SK-N-SH (cell line): Measurements from ENCODE around the gene GANAB. TPM values are rescaled to one million over a fixed set of nuclear protein-coding genes. Genes with fewer than 3 reads are reported as not detected.

Source experiments
- CTCF ChIA-PET: fragments of 300-600, 350-600 bp; formaldehyde crosslinking; extraction: SDS; loops from one replicate; lab custom pipeline; 2021; lab: Yijun Ruan, JAX
- POLR2A ChIA-PET: fragments of 350-600 bp; sonication (Branson Sonifier 250); formaldehyde crosslinking; extraction: SDS; loops from one replicate; lab custom pipeline; 2020; ENCODE audit warnings: antibody characterized with exemption, inconsistent platforms; lab: Yijun Ruan, JAX
- DNase-seq: peaks from one replicate; pipeline ENCODE4 v3.0.0; 2012
- H2AFZ ChIP-seq: fragments of 200-600 bp; sonication (generic); 2 replicates; pipeline ENCODE4 v1.8.1; 2016; ENCODE audit warnings: antibody characterized with exemption, mild to moderate bottlenecking, low read depth
- H3F3A ChIP-seq: fragments of 200-600 bp; sonication (generic); replicated peaks from 2 replicates; pipeline ENCODE3; 2016; ENCODE audit warnings: antibody characterized with exemption, mild to moderate bottlenecking; ENCODE audit not compliant: insufficient read depth
- H3K27ac ChIP-seq, 2 experiments: fragments of 200-500 bp in 1 of 2; fragments of 200-600 bp in 1 of 2; sonication (Bioruptor generic) in 1 of 2; sonication (generic), shearing (Covaris generic) in 1 of 2; 2 replicates each; pipeline versions ENCODE4 v1.5.1 to v1.6.1; 2014 to 2016; ENCODE audit warnings: low read depth in 2 of 2, inconsistent platforms in 1 of 2, low read length in 1 of 2, mild to moderate bottlenecking in 1 of 2, mixed read lengths in 1 of 2
- H3K27me3 ChIP-seq: fragments of 200-600 bp; sonication (generic), shearing (Covaris generic); 2 replicates; pipeline ENCODE4 v1.6.1; 2016; ENCODE audit warnings: mixed run types; ENCODE audit not compliant: insufficient read depth
- H3K36me3 ChIP-seq, 2 experiments: fragments of 200-500 bp in 1 of 2; fragments of 200-600 bp in 1 of 2; sonication (Bioruptor generic) in 1 of 2; sonication (generic) in 1 of 2; replicated peaks in 1 of 2; 2 replicates each; pipeline versions ENCODE3 to v1.5.1; 2014 to 2016; ENCODE audit warnings: low read length in 1 of 2, mild to moderate bottlenecking in 1 of 2; ENCODE audit not compliant: insufficient read depth in 2 of 2, control insufficient read depth in 1 of 2
- H3K4me1 ChIP-seq, 2 experiments: fragments of 200-500 bp in 1 of 2; fragments of 200-600 bp in 1 of 2; sonication (Bioruptor generic) in 1 of 2; sonication (generic), shearing (Covaris generic) in 1 of 2; 2 replicates each; pipeline versions ENCODE4 v1.5.1 to v1.6.1; 2014 to 2016; ENCODE audit warnings: low read depth in 1 of 2, low read length in 1 of 2, mixed run types in 1 of 2; ENCODE audit not compliant: insufficient read depth in 2 of 2, control insufficient read depth in 1 of 2
- H3K4me2 ChIP-seq: fragments of 200-600 bp; sonication (generic), shearing (Covaris generic); 2 replicates; pipeline ENCODE4 v1.6.1; 2017; ENCODE audit warnings: mixed run types
- H3K4me3 ChIP-seq, 2 experiments: fragments of 200-500 bp in 1 of 2; fragments of 200-600 bp in 1 of 2; sonication (Bioruptor generic) in 1 of 2; sonication (generic), shearing (Covaris generic) in 1 of 2; 2 replicates each; pipeline versions ENCODE4 v1.5.1 to v1.8.1; 2014 to 2016; ENCODE audit warnings: low read depth in 2 of 2, inconsistent platforms in 1 of 2, low read length in 1 of 2, mild to moderate bottlenecking in 1 of 2, mixed read lengths in 1 of 2, moderate library complexity in 1 of 2
- H3K79me2 ChIP-seq: fragments of 200-600 bp; sonication (generic); 2 replicates; pipeline ENCODE4 v1.8.1; 2017; ENCODE audit warnings: mild to moderate bottlenecking; ENCODE audit not compliant: insufficient read depth
- H3K9ac ChIP-seq: fragments of 200-600 bp; sonication (generic); 2 replicates; pipeline ENCODE4 v1.6.1; 2017; ENCODE audit warnings: mixed run types
- H3K9me2 ChIP-seq: fragments of 200-600 bp; sonication (generic); 2 replicates; pipeline ENCODE4 v1.6.1; 2017; ENCODE audit warnings: mixed run types
- H3K9me3 ChIP-seq: fragments of 200-600 bp; sonication (generic); 2 replicates; pipeline ENCODE4 v1.6.1; 2017; ENCODE audit warnings: mixed run types, mild to moderate bottlenecking, moderate library complexity
- H4K20me1 ChIP-seq: fragments of 200-600 bp; sonication (generic); 2 replicates; pipeline ENCODE4 v1.6.1; 2017; ENCODE audit warnings: mild to moderate bottlenecking, mixed run types; ENCODE audit not compliant: insufficient read depth
- CHD2 ChIP-seq: fragments of 150-350 bp; IDR thresholded peaks from 2 replicates; pipeline ENCODE4 v1.6.1; 2018; ENCODE audit warnings: low read length; ENCODE audit not compliant: partially characterized antibody
- ELF1 ChIP-seq: IDR thresholded peaks from 2 replicates; pipeline ENCODE4 v1.4.0; 2012
- FOXM1 ChIP-seq: IDR thresholded peaks from 2 replicates; pipeline ENCODE4 v1.4.0; 2012; ENCODE audit warnings: low read depth, mild to moderate bottlenecking
- GABPA ChIP-seq: IDR thresholded peaks from 2 replicates; pipeline ENCODE4 v1.4.0; 2012; ENCODE audit warnings: low read depth, mild to moderate bottlenecking
- GATA2 ChIP-seq: sonication (generic); formaldehyde crosslinking; IDR thresholded peaks from 2 replicates; pipeline ENCODE4 v1.5.0; 2020; ENCODE audit warnings: mild to moderate bottlenecking, missing genetic modification reagents
- JUND ChIP-seq: IDR thresholded peaks from 2 replicates; pipeline ENCODE4 v1.4.0; 2012
- MXI1 ChIP-seq: IDR thresholded peaks from 2 replicates; pipeline ENCODE4 v1.6.1; 2012; ENCODE audit warnings: mild to moderate bottlenecking, low read depth, low read length, improper control_type of control experiment
- NFIC ChIP-seq: IDR thresholded peaks from 2 replicates; pipeline ENCODE4 v1.4.0; 2012; ENCODE audit warnings: borderline replicate concordance
- POLR2AphosphoS5 ChIP-seq: IDR thresholded peaks from 2 replicates; pipeline ENCODE4 v1.6.1; 2012; ENCODE audit warnings: low read depth, low read length
- RCOR1 ChIP-seq: fragments of 150-350 bp; IDR thresholded peaks from 2 replicates; pipeline ENCODE4 v1.6.1; 2017; ENCODE audit warnings: antibody characterized with exemption, low read length
- SIN3A ChIP-seq: IDR thresholded peaks from 2 replicates; pipeline ENCODE4 v1.6.1; 2012; ENCODE audit warnings: low read depth, mild to moderate bottlenecking, low read length, moderate library complexity, borderline replicate concordance
- SMC3 ChIP-seq: IDR thresholded peaks from 2 replicates; pipeline ENCODE4 v1.6.1; 2012; ENCODE audit warnings: low read depth, low read length, improper control_type of control experiment
- TAF1 ChIP-seq: IDR thresholded peaks from 2 replicates; pipeline ENCODE4 v1.6.1; 2012; ENCODE audit warnings: low read depth, mild to moderate bottlenecking, low read length, moderate library complexity, borderline replicate concordance
- TCF12 ChIP-seq: IDR thresholded peaks from 2 replicates; pipeline ENCODE4 v1.4.0; 2012
- TEAD4 ChIP-seq: IDR thresholded peaks from 2 replicates; pipeline ENCODE4 v1.4.0; 2012; ENCODE audit warnings: mild to moderate bottlenecking, borderline replicate concordance; ENCODE audit not compliant: insufficient read depth
- YY1 ChIP-seq: IDR thresholded peaks from 2 replicates; pipeline ENCODE4 v1.4.0; 2012; ENCODE audit warnings: low read depth, mild to moderate bottlenecking
- WGBS: methylation state at CpG from one replicate; pipeline ENCODE4 v1.1.6; 2017; ENCODE audit warnings: low lambda C conversion rate; 5-methylcytosine and 5-hydroxymethylcytosine counted together
- polyA plus RNA-seq, 3 experiments: library from polyadenylated mRNA; depleted of rRNA; stranded (reverse); fragments of >200 nt; gene quantifications; 2 replicates each; pipeline ENCODE4 v1.2.3, GENCODE V29; 2012
- TF ChIP-seq, protein P1 (sequence below): fragments of 200-600 bp; sonication (generic); IDR thresholded peaks from 2 replicates; pipeline ENCODE4 v1.6.1; 2017; ENCODE audit warnings: antibody characterized with exemption, mild to moderate bottlenecking, moderate library complexity
- TF ChIP-seq, protein P2 (sequence below): IDR thresholded peaks from 2 replicates; pipeline ENCODE4; 2012
- TF ChIP-seq, protein P3 (sequence below): IDR thresholded peaks from 2 replicates; pipeline ENCODE4 v1.6.1; 2012; ENCODE audit warnings: mild to moderate bottlenecking, low read depth, low read length, moderate library complexity
- TF ChIP-seq, protein P4 (sequence below): IDR thresholded peaks from 2 replicates; pipeline ENCODE4 v1.4.0; 2012; ENCODE audit warnings: low read depth
- TF ChIP-seq, protein P5 (sequence below): IDR thresholded peaks from 2 replicates; pipeline ENCODE4 v1.4.0; 2012; ENCODE audit warnings: low read depth, borderline replicate concordance
- TF ChIP-seq, protein P6 (sequence below): IDR thresholded peaks from 2 replicates; pipeline ENCODE4 v1.4.0; 2012; ENCODE audit warnings: low read depth, borderline replicate concordance

Gene GANAB
- polyA plus RNA-seq, 1 of the 3 experiments (the other 2 are of a cell fraction) = 275 TPM

DNA sequence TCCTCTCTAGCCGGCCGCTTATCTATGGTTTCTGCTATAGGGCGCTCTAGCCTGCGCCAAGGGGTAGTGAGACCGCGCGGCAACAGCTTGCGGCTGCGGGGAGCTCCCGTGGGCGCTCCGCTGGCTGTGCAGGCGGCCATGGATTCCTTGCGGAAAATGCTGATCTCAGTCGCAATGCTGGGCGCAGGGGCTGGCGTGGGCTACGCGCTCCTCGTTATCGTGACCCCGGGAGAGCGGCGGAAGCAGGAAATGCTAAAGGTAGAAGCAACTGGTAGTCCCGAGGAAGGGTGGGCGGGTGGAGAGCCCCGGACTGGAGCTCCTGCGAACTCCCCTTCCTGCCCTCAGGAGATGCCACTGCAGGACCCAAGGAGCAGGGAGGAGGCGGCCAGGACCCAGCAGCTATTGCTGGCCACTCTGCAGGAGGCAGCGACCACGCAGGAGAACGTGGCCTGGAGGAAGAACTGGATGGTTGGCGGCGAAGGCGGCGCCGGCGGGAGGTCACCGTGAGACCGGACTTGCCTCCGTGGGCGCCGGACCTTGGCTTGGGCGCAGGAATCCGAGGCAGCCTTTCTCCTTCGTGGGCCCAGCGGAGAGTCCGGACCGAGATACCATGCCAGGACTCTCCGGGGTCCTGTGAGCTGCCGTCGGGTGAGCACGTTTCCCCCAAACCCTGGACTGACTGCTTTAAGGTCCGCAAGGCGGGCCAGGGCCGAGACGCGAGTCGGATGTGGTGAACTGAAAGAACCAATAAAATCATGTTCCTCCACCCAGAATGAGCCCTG, 25.4 kb upstream of the GANAB start, which contains the start of the genes LBHD1 and UQCC3:
TSS of gene LBHD1 (minus strand) at position 660 of the 782 bp plus-strand sequence. CDS start 2,236 bp downstream, outside the sequence.
TSS of gene UQCC3 (plus strand) at position 66 of the 782 bp plus-strand sequence. CDS start at position 139, 73 bp downstream.
- Histone ChIP-seq H3K79me2 (peaks cover 78% of the 10 kb centered on the region), H2AFZ (peak within 1 kb of the TSS; percentile 85), H3K9ac (peak within 1 kb of the TSS; percentile 81), H3K27me3 (no peaks in the 10 kb centered on the region), H3K9me3 (no peaks in the 10 kb centered on the region)
- POLR2A ChIA-PET = interaction anchor here (0.6 to 1.9 kb wide), 22 partner anchors 9 to 209 kb away, joined by 3 to 16 read pairs (median 5); partner anchors contain the start of genes B3GAT3, EEF1G, GANAB and HNRNPUL2
- TF ChIP-seq, protein P1, sequence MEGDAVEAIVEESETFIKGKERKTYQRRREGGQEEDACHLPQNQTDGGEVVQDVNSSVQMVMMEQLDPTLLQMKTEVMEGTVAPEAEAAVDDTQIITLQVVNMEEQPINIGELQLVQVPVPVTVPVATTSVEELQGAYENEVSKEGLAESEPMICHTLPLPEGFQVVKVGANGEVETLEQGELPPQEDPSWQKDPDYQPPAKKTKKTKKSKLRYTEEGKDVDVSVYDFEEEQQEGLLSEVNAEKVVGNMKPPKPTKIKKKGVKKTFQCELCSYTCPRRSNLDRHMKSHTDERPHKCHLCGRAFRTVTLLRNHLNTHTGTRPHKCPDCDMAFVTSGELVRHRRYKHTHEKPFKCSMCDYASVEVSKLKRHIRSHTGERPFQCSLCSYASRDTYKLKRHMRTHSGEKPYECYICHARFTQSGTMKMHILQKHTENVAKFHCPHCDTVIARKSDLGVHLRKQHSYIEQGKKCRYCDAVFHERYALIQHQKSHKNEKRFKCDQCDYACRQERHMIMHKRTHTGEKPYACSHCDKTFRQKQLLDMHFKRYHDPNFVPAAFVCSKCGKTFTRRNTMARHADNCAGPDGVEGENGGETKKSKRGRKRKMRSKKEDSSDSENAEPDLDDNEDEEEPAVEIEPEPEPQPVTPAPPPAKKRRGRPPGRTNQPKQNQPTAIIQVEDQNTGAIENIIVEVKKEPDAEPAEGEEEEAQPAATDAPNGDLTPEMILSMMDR = no peak
- TF ChIP-seq SIN3A = peak; percentile 75; the same call in 1 of the 2 replicates
- no peak for TF ChIP-seq RCOR1
- peak; percentile 86 for TF ChIP-seq ELF1
- peak; percentile 60 for TF ChIP-seq MXI1
- TF ChIP-seq, protein P2, sequence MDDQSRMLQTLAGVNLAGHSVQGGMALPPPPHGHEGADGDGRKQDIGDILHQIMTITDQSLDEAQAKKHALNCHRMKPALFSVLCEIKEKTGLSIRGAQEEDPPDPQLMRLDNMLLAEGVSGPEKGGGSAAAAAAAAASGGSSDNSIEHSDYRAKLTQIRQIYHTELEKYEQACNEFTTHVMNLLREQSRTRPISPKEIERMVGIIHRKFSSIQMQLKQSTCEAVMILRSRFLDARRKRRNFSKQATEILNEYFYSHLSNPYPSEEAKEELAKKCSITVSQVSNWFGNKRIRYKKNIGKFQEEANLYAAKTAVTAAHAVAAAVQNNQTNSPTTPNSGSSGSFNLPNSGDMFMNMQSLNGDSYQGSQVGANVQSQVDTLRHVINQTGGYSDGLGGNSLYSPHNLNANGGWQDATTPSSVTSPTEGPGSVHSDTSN = peak; percentile 20; the same call in 1 of the 2 replicates
- TF ChIP-seq, protein P3, sequence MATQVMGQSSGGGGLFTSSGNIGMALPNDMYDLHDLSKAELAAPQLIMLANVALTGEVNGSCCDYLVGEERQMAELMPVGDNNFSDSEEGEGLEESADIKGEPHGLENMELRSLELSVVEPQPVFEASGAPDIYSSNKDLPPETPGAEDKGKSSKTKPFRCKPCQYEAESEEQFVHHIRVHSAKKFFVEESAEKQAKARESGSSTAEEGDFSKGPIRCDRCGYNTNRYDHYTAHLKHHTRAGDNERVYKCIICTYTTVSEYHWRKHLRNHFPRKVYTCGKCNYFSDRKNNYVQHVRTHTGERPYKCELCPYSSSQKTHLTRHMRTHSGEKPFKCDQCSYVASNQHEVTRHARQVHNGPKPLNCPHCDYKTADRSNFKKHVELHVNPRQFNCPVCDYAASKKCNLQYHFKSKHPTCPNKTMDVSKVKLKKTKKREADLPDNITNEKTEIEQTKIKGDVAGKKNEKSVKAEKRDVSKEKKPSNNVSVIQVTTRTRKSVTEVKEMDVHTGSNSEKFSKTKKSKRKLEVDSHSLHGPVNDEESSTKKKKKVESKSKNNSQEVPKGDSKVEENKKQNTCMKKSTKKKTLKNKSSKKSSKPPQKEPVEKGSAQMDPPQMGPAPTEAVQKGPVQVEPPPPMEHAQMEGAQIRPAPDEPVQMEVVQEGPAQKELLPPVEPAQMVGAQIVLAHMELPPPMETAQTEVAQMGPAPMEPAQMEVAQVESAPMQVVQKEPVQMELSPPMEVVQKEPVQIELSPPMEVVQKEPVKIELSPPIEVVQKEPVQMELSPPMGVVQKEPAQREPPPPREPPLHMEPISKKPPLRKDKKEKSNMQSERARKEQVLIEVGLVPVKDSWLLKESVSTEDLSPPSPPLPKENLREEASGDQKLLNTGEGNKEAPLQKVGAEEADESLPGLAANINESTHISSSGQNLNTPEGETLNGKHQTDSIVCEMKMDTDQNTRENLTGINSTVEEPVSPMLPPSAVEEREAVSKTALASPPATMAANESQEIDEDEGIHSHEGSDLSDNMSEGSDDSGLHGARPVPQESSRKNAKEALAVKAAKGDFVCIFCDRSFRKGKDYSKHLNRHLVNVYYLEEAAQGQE = peak; percentile 46; the same call in 1 of the 2 replicates
- TF ChIP-seq JUND = no peak
- TF ChIP-seq TAF1 = peak; percentile 87
- TF ChIP-seq, protein P4, sequence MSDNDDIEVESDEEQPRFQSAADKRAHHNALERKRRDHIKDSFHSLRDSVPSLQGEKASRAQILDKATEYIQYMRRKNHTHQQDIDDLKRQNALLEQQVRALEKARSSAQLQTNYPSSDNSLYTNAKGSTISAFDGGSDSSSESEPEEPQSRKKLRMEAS = no peak; the same call in 1 of the 2 replicates
- TF ChIP-seq TCF12 = peak; percentile 10; the same call in 1 of the 2 replicates
- TF ChIP-seq FOXM1 = no peak
- peak; percentile 6; the same call in 1 of the 2 replicates for TF ChIP-seq SMC3
- peak; percentile 90 for TF ChIP-seq POLR2AphosphoS5
- TF ChIP-seq YY1 = peak; percentile 74
- no peak for TF ChIP-seq GATA2
- TF ChIP-seq GABPA = peak; percentile 72
- TF ChIP-seq, protein P5, sequence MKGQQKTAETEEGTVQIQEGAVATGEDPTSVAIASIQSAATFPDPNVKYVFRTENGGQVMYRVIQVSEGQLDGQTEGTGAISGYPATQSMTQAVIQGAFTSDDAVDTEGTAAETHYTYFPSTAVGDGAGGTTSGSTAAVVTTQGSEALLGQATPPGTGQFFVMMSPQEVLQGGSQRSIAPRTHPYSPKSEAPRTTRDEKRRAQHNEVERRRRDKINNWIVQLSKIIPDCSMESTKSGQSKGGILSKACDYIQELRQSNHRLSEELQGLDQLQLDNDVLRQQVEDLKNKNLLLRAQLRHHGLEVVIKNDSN = no peak
- peak; percentile 20 for TF ChIP-seq CHD2
- TF ChIP-seq, protein P6, sequence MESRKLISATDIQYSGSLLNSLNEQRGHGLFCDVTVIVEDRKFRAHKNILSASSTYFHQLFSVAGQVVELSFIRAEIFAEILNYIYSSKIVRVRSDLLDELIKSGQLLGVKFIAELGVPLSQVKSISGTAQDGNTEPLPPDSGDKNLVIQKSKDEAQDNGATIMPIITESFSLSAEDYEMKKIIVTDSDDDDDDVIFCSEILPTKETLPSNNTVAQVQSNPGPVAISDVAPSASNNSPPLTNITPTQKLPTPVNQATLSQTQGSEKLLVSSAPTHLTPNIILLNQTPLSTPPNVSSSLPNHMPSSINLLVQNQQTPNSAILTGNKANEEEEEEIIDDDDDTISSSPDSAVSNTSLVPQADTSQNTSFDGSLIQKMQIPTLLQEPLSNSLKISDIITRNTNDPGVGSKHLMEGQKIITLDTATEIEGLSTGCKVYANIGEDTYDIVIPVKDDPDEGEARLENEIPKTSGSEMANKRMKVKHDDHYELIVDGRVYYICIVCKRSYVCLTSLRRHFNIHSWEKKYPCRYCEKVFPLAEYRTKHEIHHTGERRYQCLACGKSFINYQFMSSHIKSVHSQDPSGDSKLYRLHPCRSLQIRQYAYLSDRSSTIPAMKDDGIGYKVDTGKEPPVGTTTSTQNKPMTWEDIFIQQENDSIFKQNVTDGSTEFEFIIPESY = peak; percentile 35; the same call in 1 of the 2 replicates
- TF ChIP-seq NFIC = no peak
- TF ChIP-seq TEAD4 = 0 out of 2 replicates have a peak, but pooled peaks have one; percentile 10
- TF ChIP-seq, all 33 proteins: peak for 14
- H3K4me3 ChIP-seq = peak within 1 kb of the TSS; percentile 68 to 90
- peak; percentile 88 for DNase-seq
- CTCF ChIA-PET = interaction anchor here (1.0 to 2.0 kb wide), 8 partner anchors 9 to 290 kb away, joined by 3 to 8 read pairs (median 4); partner anchors contain the start of gene EML3
- H3K27ac ChIP-seq = peak within 1 kb of the TSS; percentile 80 to 94
- H3K4me2 ChIP-seq = peak within 1 kb of the TSS; percentile 97
- WGBS = 2% methylated on average over 23 of the region's 59 CpGs
- H4K20me1 ChIP-seq = no peaks in the 10 kb centered on the region
- no peaks in the 10 kb centered on the region for H3K9me2 ChIP-seq
- H3K4me1 ChIP-seq = peaks cover 21 to 22% of the 10 kb centered on the region in 2 experiments; a peak in 3 of 4 replicates
- H3F3A ChIP-seq = peaks cover 41% of the 10 kb centered on the region
- H3K36me3 ChIP-seq = peaks cover 15 to 22% of the 10 kb centered on the region in 2 experiments
